ENCODE measurements around the gene DCXR. TPM values are rescaled to one million over a fixed set of nuclear protein-coding genes. Genes with fewer than 3 reads are reported as not detected.

Gene DCXR
- total and polyA plus RNA-seq, 2 of the 4 experiments (the other 2 are of a cell fraction): 36.6 to 139 TPM

- TF ChIP-seq BHLHE40 (IDR thresholded peaks at IDR 0.05; ENCODE audit: low read depth, low read length): no peak
Measured at GRCh38 chr17:81994593-81995462, 42.7 kb downstream of the DCXR start (continued).

DNA sequence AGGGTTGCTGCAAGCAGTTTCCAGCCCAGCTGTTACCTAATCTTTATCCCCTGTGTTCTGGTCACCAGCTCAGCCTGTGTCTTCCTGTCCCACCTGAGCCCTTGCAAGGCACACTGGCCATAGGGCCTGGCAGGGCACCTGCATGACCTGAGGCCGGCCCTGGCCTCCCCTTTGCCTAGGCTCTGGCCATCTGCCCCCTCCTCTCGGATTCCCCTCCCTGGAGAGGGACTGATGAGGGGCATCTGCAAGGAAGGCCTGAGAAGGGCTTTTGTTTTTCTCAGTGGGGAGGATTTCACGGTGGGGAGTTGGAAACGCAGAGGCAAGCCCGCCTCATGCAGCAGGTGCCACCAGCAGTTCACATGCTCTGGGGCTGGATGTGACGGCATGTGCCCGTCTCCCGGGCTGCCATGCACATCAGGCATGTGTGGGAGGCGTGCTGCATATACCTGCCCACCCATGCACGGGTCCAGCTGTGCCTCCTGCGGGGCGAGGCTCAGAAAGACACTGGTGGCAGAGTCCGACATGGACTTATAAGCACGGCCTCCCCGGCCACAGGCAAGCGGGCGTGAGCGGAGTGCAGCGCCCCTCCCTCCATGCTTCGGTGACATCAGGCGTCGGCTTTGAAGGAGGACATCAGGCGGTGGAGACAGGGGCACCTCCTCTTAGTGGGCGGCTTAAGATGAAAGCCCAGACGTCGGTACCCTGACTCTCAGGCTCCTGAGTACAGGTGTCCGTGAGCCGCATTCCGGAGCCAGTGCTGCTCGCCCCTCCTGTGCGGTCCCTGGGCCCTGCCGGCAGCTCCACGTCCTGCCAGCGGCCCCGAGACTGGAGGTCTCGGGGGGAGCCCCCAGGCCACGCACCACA is 43.5 kb downstream of the DCXR start:
- no TSS peak for BruUV-seq (replicated peaks)
- no peak for TF ChIP-seq NFE2L2 (IDR thresholded peaks at IDR 0.05; ENCODE audit: low read depth, low read length)
- TF ChIP-seq, protein P1, sequence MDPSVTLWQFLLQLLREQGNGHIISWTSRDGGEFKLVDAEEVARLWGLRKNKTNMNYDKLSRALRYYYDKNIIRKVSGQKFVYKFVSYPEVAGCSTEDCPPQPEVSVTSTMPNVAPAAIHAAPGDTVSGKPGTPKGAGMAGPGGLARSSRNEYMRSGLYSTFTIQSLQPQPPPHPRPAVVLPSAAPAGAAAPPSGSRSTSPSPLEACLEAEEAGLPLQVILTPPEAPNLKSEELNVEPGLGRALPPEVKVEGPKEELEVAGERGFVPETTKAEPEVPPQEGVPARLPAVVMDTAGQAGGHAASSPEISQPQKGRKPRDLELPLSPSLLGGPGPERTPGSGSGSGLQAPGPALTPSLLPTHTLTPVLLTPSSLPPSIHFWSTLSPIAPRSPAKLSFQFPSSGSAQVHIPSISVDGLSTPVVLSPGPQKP (IDR thresholded peaks at IDR 0.05; ENCODE audit: borderline replicate concordance, low read depth, low read length): no peak
- no peak for TF ChIP-seq CEBPB (IDR thresholded peaks at IDR 0.05; ENCODE audit: low read depth, low read length)
- TF ChIP-seq RFX5 (IDR thresholded peaks at IDR 0.05; ENCODE audit: low read depth, low read length): no peak
- TF ChIP-seq FOS (IDR thresholded peaks at IDR 0.05; ENCODE audit: low read depth, low read length): no peak
- no peak for TF ChIP-seq CHD1 (IDR thresholded peaks at IDR 0.05; ENCODE audit: low read depth, low read length)
- TF ChIP-seq MXI1 (IDR thresholded peaks at IDR 0.05; ENCODE audit: borderline replicate concordance, low read depth, low read length): no peak
- no peak for TF ChIP-seq USF2 (IDR thresholded peaks at IDR 0.05; ENCODE audit: low read depth, low read length)
- TF ChIP-seq, protein P2, sequence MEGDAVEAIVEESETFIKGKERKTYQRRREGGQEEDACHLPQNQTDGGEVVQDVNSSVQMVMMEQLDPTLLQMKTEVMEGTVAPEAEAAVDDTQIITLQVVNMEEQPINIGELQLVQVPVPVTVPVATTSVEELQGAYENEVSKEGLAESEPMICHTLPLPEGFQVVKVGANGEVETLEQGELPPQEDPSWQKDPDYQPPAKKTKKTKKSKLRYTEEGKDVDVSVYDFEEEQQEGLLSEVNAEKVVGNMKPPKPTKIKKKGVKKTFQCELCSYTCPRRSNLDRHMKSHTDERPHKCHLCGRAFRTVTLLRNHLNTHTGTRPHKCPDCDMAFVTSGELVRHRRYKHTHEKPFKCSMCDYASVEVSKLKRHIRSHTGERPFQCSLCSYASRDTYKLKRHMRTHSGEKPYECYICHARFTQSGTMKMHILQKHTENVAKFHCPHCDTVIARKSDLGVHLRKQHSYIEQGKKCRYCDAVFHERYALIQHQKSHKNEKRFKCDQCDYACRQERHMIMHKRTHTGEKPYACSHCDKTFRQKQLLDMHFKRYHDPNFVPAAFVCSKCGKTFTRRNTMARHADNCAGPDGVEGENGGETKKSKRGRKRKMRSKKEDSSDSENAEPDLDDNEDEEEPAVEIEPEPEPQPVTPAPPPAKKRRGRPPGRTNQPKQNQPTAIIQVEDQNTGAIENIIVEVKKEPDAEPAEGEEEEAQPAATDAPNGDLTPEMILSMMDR (conservative IDR thresholded peaks at IDR 0.05; ENCODE audit: low read depth, low read length): no peak

More for the DNA sequence above, 43.5 kb downstream of the DCXR start:
- Histone ChIP-seq H4K5ac (ENCODE audit: low read depth, low read length) (no peak overlapping the region), H3K4me2 (ENCODE audit: low read depth, low read length) (no peak overlapping the region), H3K79me1 (ENCODE audit: low read depth in 1 of 2, low read length in 2 of 2) (peaks cover 9 to 27% of the 10 kb centered on the region in 2 experiments; a peak in 3 of 4 replicates), H3K14ac (replicated peaks; ENCODE audit: low read depth, low read length) (no peak overlapping the region), H4K8ac (ENCODE audit: low read depth in 2 of 2, low read length in 2 of 2) (no peak overlapping the region), H2AK9ac (replicated peaks; ENCODE audit: low read depth, low read length, poor library complexity) (peak overlapping the region; percentile 19), H3K9ac (ENCODE audit: low read depth, low read length) (no peak overlapping the region), H3K4ac (ENCODE audit: low read depth, low read length) (no peak overlapping the region), H3K9me3 (ENCODE audit: control insufficient read depth, insufficient read depth, low read length) (no peaks in the 10 kb centered on the region), H3K27ac (ENCODE audit: insufficient read depth, low read length) (no peak overlapping the region), H3K27me3 (ENCODE audit: control insufficient read depth, insufficient read depth, low read length) (no peaks in the 10 kb centered on the region), H3K18ac (ENCODE audit: low read depth, low read length) (no peak overlapping the region), H3K36me3 (ENCODE audit: control insufficient read depth, insufficient read depth, low read length) (peaks cover 10% of the 10 kb centered on the region), H2BK15ac (ENCODE audit: low read depth, low read length) (no peak overlapping the region), H3K4me3 (ENCODE audit: insufficient read depth, low read depth, low read length) (no peak overlapping the region), H4K91ac (ENCODE audit: insufficient read depth, low read depth, low read length) (no peak overlapping the region), H4K20me1 (ENCODE audit: insufficient read depth, low read length) (peaks cover 6% of the 10 kb centered on the region), H3K23ac (ENCODE audit: low read depth, low read length) (no peak overlapping the region), H3K56ac (ENCODE audit: extremely low read depth, insufficient read depth, low read length) (no peak overlapping the region), H2AFZ (replicated peaks; ENCODE audit: low read length, poor library complexity) (peak overlapping the region; percentile 10), H3K9me1 (ENCODE audit: insufficient read depth, low read length) (no peaks in the 10 kb centered on the region), H2AK5ac (ENCODE audit: low read depth, low read length) (no peak overlapping the region; the same call in 1 of the 2 replicates), H2BK5ac (ENCODE audit: low read depth, low read length, poor library complexity, severe bottlenecking) (no peak overlapping the region), H2BK20ac (ENCODE audit: low read depth, low read length) (no peak overlapping the region), H3K4me1 (ENCODE audit: control insufficient read depth, insufficient read depth, low read length) (peaks cover 13% of the 10 kb centered on the region), H2BK120ac (ENCODE audit: low read depth, low read length) (no peak overlapping the region)
- intact Hi-C loops (cut with micrococcal nuclease) (no loop called here), dilution Hi-C loops (cut with HindIII; ENCODE audit: low sequenced_read_pairs, unreplicated experiment) (no loop called here), in situ Hi-C loops (cut with MboI; ENCODE audit: low sequenced_read_pairs) (no loop called here)
- CTCF ChIA-PET: no interaction called here
- ATAC-seq (ENCODE audit: low read depth) (no peak), DNase-seq (no peak)
- POLR2A ChIA-PET (ENCODE audit: unreplicated experiment): no interaction called here
- whole genome bisulfite sequencing, 2 experiments (ENCODE audit: extremely low coverage in 2 of 2, insufficient read length in 1 of 2): 94% methylated on average over 20 of the region's 37 CpGs; no CpG with 5 or more reads in 1 of the 2 experiments

Data from IMR-90 (cell line).